ENCODE results near the gene SLC6A7.
"Not testable (repeated sequence)": the region's sequence is repeated elsewhere in the genome, so short reads cannot be mapped to it uniquely, and the experiment has no call there.

Gene SLC6A7

DNA sequence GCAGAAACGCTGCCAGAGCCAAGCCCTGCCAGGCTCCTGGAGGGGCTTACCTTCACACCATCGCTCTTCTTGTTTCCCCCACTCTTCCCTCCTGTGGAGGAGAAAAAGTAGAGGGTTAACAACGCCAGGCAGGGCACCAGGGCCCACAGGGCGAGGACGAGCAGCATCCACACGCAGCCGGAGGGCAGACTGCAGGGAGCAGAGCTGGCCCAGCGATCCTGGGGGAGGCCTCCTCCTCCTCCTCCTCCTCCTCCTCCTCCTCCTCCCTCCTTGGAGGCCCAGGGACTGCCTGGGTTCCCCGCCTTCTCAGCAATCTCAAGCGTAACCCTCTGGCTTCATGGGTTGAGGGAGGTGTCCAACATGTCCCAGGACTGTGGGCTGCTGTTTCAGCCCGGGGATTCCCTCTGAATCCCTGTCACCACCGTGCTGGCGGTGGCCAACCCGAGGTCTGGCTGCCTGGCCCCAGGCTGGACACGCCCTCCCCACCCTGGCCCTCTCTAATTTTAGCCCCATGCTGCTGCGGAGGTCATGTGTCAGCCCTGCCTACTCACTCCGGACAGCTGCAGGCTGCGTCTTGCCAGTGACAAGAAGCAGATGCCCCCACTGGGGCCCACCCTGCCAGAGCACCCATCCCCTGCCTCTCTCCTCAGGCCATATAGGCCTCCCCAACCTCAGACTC is 55.4 kb downstream of the SLC6A7 start:
- no peak for DNase-seq

DNA sequence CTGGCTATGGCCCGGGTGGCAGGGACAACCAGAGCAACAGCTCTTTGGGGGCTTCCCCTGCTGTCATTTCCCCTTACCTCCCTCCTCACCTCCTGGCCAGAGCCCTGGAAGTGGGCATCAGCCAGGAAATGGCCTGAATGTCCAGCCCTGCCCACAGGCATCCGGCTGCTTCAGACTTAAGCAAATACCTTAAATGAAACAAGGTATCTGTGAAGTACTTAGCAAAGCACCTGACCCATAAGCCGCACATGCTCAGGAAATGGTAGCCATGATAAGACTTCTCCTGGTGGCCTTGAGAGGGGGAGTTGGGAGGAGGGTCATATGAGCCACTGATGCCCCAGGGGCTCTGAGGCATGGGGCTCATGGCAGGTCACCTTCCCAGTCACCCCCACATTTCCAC is 55.9 kb downstream of the SLC6A7 start:
- DNase-seq, result no peak

DNA sequence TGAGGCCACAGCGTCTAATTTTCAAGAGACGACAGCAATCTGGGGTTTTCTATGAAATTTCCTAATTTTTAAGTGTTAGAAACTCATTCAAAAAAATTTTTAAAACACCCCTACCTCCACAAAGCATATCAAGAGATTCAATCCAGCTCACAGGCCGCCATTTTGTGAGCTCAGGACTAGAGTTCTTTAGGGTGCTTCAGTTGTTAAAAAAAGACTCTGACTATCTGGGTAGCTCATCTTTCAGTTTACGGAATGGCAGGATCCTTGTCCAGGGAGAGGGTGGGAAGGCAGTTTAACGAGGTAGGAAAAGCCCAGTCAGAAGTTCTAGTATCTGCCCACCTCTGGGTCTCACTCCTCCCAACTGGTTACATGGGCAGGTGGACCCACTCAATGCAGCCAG is 56.6 kb downstream of the SLC6A7 start:
- DNase-seq, result no peak

DNA sequence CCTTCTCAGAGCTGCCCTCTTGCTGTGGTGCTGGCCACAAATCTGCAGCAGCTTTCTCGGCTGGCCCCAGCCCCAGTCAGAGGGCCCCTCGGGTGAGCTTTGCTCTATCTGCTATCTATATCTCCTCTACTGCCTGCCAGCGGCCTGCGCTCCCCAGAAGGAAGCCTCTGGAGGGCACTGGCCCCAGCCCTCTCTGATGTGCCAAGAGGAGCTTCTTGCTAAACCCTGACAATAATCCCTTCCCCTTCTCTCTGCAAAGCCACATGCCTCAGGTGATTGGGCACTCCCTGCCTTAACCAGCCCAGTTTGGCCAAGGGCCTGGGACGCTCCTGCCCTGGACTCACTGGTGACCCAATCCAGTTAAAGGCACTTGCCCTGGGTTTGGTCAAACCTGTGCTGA is 57.0 kb downstream of the SLC6A7 start:
- DNase-seq, result no peak

DNA sequence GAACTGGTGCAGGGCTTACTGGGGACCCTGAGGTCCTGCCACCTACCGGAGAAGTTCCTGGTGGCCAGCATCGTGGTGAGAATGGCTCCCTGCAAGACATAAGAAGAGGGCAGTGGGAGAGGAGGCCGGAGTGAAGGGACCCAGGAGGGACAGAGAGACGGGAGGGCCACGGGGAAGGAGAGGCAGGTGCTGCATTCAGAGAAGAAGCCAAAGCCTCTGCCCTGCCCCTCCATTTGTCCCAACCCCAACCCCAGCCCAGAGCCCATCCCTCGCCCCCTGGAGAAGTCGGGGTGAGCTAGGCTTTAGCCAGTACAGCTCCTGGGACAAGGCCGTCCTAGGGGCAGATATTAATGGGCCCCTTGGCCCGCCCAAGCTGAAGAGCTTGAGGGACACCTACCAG is 57.9 kb downstream of the SLC6A7 start:
- DNase-seq, result no peak

DNA sequence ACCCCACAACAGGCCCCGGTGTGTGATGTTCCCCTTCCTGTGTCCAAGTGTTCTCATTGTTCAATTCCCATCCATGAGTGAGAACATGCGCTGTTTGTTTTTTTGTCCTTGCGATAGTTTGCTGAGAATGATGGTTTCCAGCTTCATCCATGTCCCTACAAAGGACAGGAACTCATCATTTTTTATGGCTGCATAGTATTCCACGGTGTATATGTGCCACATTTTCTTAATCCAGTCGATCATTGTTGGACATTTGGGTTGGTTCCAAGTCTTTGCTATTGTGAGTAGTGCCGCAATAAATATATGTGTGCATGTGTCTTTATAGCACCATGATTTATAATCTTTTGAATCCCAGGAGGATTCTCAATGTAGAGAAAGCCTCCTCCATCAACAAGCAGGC is 58.6 kb downstream of the SLC6A7 start:
- DNase-seq, result not testable (repeated sequence)

DNA sequence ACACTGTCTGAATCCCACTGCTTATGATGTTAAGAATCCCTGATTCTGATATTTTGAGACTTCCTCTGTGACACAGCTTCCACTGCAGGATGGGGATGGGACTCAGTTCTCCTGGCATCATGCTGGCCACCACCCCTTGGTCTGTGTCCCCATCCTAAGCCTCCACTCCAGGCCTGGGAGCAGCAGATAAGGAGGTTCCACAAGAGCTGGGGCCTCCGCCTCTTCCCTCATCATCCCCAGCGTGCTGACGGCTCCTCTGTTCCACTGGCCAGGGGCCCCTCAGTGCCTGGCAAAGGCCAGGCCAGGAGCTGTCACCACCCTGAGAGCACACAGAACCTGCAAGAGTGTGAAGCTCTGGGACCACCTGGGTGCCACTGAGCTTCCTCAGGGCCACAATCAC is 59.1 kb downstream of the SLC6A7 start:
- DNase-seq, result no peak

DNA sequence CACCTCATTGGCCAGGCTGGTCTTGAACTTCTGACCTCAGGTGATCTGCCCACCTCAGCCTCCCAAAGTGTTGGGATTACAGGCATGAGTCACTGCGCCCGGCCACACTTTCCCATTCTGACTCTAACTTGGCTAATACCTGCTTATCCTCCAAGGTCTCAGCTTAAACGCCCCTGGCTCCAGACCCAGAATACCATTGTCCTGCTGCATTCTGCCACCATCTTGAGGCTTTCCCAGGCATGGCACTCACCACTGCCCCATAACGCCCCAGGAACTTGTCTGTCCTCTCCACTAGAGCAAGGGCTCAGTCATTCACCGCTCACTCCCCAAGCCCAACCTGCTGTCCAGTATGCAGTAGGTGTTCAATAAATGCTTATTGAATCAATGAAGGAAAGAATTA is 59.9 kb downstream of the SLC6A7 start:
- DNase-seq, result no peak

DNA sequence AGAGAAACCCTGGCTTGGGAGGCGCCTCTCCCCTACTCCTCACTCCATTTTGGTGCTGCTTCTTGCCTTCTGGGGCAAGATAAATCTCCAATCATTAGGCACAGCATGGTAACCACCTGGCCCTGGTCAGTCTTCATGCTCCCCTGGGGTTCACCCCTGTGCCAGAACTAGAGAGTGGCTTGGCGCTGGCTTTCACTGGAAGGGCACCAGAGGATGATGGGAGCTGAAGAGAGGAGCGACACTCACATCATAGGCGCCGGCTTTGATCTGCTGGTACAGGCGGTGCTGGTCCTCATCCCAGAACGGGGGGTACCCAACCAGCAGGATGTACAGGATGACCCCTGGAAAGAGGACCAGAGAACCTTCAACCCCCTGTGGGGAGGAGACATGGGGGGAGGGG is 61.6 kb downstream of the SLC6A7 start:
- no peak for DNase-seq

DNA sequence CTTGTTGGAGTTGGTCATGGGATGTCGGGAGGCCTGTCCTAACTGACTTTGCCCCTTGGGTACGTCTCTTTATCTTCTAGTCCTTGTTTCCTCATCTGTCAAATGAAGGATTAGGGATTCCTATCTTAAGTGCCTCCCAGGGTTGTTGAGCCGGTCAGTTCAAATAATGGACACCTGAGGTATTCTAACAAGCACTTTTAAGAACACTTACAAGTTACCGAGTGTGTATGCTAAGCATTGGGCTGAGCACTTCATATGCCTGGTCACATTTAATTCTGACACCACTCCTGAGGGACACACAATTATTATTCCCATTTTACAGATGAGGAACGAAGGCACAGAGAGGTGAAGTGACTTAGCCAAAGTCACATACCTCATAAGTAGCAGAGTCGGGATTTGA is 62.6 kb downstream of the SLC6A7 start:
- no peak for DNase-seq

DNA sequence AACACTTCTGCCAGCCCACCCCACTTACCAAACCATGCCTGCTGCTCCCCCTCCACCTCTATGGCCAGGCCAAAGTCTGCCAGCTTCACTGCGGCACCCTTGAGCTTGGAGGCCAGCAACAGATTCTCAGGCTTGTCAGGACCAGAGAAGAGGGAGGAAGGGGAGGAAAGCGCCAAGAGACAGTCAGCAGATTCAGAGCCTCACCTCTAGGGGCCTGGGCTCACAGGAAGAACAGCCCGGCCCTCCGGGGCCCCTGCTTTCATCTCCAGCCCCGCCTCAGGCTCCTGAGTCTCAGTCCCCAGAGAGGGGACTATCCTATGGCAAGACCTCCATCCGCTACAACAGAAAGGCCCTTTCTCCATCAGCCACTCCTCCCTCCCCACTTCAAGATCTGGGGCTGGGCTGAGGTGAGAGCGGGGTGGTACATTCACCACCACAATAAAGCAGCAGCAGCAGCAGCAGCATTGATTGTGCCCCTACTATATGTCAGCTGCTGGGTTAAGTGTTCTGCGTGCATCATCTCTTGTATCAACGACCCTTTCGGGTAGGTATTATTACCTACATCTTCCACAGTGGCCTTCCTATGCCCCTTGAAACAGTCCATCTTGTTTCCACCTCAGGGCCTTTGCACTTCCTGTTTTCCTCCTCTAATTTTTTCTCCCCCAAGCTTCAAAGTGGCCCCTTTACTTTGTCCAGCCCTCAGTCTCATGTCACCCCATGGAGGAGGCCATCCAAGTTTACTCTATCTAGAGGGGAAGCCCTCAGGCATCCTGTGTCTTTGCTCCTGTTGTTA is 63.8 kb downstream of the SLC6A7 start:
- no peak for DNase-seq

DNA sequence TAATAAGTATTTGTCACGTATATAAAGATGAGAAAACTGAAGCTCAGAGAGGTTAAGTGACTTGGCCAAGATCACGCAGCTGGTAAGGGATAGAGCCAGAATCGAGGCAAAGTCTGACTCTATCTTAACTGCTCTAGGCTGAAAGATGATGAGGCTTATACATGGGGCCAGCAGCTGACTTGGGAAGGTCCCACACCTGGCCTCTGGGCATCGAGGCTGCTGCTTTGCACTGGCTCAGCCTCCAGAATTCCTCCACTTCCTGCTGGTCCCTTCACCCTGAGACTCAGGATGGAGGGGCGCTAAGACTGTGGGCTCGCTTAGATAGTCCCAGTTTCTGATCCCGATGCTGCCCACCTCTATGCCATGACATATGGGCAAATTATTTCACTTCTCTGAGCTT is 64.5 kb downstream of the SLC6A7 start:
- no peak for DNase-seq

DNA sequence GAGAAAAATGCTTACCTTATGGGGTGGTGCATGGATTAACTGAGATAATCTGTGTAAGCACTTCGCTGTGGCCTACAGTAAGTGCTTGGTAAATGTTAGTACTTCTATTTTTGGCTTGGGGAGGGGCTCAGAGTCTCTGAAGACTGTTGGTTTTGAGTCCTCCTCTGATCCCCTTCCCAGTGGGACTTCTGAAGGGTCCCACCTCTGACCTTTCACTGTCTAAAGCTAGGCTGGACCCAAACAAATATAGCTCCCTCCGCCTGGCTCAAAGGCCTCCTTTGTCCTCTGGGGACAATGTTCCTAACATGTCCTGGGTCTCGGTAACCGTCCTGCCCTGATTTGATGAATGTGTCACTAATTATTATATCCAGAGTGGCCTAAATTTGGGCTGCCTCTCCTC is 64.9 kb downstream of the SLC6A7 start:
- no peak for DNase-seq

DNA sequence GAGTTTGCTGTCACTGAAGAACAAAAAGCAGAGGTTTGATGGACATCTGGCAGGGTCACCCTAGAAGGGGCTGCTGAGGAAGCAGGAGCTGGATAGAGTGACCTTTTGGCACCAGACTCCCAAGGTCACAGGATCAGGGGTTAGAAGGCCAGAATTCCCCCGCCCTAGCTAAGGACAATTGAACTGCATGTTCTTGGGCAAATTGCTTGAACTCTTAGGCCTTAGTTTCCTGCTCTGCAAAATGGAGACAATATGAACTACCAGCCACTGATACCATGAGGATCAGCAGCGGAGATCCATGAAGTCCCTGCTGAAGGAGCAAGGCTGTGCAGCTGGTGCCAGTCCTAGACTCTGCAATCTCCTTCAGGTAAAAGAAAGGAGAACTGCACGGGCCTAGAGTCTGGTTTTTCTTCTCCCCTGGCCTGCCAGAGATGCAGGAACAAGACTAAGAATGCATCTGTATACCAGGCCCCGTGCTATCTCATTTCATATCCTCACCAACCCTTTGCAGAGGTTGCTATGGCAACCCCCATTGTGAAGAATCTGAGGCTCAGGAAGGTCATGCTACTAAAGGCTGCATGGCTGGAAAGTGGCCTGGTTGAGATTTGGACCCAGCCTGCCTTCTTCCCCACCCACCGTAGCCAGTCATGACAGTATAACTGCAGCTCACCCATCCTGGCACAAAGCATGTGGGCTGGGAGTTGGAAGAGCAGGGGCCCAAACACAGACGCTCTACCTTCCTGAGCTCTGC is 66.0 kb downstream of the SLC6A7 start:
- no peak for DNase-seq

DNA sequence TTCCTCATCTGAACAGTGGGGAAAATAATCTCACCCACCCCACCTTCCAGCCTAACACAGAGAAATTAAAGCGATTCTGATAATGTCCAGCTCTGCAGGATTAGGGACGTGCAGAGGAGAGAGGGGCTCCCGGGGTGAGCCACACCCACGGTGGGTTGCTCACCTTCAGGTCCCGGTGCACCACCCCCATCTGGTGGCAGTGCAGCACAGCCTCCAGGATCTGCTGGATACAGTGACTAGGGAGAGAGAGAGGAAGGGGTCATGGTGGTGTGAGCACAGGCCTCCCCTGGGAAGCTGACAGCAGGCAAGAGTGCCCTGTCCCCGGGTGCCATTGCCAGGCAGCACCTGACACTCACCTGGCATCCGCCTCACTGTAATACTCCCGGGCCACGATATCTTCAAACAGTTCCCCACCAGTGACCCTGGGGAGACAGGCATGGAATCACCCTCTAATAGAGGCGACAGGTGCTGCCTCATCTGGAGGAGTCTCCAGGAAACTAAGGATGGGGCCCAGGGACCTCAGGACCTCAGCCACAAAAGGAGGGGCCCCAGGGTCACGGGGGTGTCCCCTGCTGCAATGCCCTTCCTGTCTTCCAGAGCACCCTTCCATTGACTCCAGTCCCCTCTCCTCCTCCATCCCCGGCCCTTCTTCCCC is 66.7 kb downstream of the SLC6A7 start:
- DNase-seq, result no peak

DNA sequence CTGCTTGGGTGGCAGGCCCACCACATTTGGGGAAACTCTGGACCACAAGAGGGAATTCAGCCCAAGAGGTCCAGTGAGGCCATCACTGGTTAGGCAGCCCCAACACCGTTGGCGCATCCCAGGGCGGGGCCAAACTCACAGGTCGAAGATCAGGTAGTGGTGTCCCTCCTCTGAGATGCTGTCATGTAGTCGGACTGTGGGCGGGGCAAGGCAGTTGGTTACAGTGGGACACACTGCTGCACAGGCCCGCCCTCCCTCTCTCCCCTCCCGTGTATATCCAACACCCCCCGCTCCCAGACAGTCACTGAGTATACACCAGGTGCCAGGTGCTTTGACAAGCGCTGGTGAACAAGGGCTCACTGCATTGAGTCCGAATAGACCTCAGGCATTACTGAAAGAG is 67.6 kb downstream of the SLC6A7 start:
- no peak for DNase-seq

DNA sequence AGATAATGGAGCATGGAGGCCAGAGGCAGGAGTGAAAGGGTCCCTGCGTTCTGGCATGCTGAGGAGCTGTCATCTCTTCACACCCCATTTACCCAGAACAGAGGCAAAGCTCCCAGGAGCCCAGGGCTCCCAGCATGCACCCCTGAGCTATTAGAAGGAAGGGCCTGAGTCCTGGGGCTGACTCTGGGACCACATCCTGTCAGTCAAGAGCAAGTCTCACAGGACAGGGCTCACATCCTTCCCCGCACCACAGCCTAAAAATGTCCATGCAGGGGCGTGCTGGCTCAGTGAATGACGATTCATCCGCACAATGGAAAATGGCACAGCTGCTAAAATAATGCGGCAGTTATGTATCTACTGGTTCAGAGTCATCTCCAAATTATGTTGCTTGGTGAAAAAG is 68.3 kb downstream of the SLC6A7 start:
- no peak for DNase-seq

All from SW 1271 (cell line).